Measurements from ENCODE around the gene SSBP3.

Gene SSBP3

GRCh38 chr1:54403808-54404261 lies 2.4 kb downstream of the SSBP3 start:
- no peak for DNase-seq (ENCODE audit: low spot score)
- no peak for TF ChIP-seq CTCF (IDR thresholded peaks at IDR 0.05; ENCODE audit: extremely low read depth, missing control alignments)

- no peak for DNase-seq (ENCODE audit: low spot score)
- TF ChIP-seq CTCF (IDR thresholded peaks at IDR 0.05; ENCODE audit: extremely low read depth, missing control alignments), result no peak
Observed at GRCh38 chr1:54403405-54403804, 2.8 kb downstream of the SSBP3 start.

- DNase-seq (ENCODE audit: low spot score), result no peak
- no peak for TF ChIP-seq CTCF (IDR thresholded peaks at IDR 0.05; ENCODE audit: extremely low read depth, missing control alignments)
Observed at GRCh38 chr1:54402896-54403295, 3.3 kb downstream of the SSBP3 start.

- TF ChIP-seq CTCF (IDR thresholded peaks at IDR 0.05; ENCODE audit: extremely low read depth, missing control alignments), result no peak
- no peak for DNase-seq (ENCODE audit: low spot score)
Observed at GRCh38 chr1:54401799-54402198, 4.4 kb downstream of the SSBP3 start.

GRCh38 chr1:54400329-54400728 lies 5.9 kb downstream of the SSBP3 start:
- peak; percentile 67 for DNase-seq (ENCODE audit: low spot score)
- no peak for TF ChIP-seq CTCF (IDR thresholded peaks at IDR 0.05; ENCODE audit: extremely low read depth, missing control alignments)

- no peak for TF ChIP-seq CTCF (IDR thresholded peaks at IDR 0.05; ENCODE audit: extremely low read depth, missing control alignments)
- DNase-seq (ENCODE audit: low spot score), result no peak
Observed at GRCh38 chr1:54399765-54400164, 6.4 kb downstream of the SSBP3 start.

GRCh38 chr1:54398963-54399528 lies 7.1 kb downstream of the SSBP3 start:
- DNase-seq (ENCODE audit: low spot score), result no peak
- TF ChIP-seq CTCF (IDR thresholded peaks at IDR 0.05; ENCODE audit: extremely low read depth, missing control alignments), result no peak
